ENCODE data around the gene RANBP9. TPM values are rescaled to one million over a fixed set of nuclear protein-coding genes. Genes with fewer than 3 reads are reported as not detected.
A peak's percentile ranks its signal among the peaks of the same experiment; 100 is the strongest.

Gene RANBP9
- total RNA-seq, 2 donors from 2014 or later, result 28.4 TPM

DNA sequence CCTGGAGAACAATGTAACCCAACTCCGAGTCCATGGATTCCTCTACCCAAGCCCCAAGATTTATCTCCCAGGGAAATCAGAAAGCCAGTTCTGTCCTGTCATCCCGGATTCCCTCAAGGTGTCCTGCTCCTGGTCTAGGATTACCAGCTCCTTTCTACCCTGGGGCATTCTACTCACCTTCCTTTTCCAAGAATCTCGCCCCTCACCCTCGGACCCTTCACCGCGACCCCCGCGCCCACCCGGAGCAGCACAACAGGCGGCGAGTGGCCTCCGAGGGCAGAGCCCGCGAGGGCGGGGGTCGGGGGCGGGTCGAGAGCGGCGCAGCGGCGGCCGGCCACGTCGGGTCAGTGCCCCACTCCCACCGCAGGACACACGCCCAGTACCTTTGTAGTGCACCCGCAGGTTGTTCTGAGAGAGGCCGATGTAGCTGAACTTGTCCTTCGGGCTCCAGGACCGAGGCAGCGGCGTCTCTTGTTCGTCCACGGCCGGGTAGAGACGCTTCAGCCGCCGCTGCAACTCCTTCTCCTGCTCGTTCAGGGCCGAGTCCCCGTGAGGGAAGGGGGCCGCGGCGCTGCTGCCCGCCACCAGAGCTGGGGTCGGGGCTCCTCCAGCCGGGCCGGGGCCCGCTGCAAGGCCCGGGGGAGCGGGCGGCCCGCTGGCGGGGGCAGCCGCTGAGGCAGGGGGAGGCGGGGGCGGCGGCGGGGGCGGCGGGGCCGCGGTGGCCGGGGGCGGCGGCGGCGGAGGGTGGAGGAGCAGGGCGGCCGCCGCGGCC lies 897 bp downstream of the RANBP9 start:
- H3K27ac ChIP-seq, result peak overlapping the region; percentile 95 to 96
- TF ChIP-seq, protein P1, sequence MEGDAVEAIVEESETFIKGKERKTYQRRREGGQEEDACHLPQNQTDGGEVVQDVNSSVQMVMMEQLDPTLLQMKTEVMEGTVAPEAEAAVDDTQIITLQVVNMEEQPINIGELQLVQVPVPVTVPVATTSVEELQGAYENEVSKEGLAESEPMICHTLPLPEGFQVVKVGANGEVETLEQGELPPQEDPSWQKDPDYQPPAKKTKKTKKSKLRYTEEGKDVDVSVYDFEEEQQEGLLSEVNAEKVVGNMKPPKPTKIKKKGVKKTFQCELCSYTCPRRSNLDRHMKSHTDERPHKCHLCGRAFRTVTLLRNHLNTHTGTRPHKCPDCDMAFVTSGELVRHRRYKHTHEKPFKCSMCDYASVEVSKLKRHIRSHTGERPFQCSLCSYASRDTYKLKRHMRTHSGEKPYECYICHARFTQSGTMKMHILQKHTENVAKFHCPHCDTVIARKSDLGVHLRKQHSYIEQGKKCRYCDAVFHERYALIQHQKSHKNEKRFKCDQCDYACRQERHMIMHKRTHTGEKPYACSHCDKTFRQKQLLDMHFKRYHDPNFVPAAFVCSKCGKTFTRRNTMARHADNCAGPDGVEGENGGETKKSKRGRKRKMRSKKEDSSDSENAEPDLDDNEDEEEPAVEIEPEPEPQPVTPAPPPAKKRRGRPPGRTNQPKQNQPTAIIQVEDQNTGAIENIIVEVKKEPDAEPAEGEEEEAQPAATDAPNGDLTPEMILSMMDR (IDR thresholded peaks at IDR 0.05), result no peak
- no peak for DNase-seq (ENCODE audit: low spot score)
- H3K9me3 ChIP-seq, result no peaks in the 10 kb centered on the region
- no peaks in the 10 kb centered on the region for H3K27me3 ChIP-seq
- peak overlapping the region; percentile 62 to 80 for H3K4me3 ChIP-seq
- no peaks in the 10 kb centered on the region for H3K36me3 ChIP-seq
- peaks cover 0 to 30% of the 10 kb centered on the region in 2 donors for H3K4me1 ChIP-seq

DNA sequence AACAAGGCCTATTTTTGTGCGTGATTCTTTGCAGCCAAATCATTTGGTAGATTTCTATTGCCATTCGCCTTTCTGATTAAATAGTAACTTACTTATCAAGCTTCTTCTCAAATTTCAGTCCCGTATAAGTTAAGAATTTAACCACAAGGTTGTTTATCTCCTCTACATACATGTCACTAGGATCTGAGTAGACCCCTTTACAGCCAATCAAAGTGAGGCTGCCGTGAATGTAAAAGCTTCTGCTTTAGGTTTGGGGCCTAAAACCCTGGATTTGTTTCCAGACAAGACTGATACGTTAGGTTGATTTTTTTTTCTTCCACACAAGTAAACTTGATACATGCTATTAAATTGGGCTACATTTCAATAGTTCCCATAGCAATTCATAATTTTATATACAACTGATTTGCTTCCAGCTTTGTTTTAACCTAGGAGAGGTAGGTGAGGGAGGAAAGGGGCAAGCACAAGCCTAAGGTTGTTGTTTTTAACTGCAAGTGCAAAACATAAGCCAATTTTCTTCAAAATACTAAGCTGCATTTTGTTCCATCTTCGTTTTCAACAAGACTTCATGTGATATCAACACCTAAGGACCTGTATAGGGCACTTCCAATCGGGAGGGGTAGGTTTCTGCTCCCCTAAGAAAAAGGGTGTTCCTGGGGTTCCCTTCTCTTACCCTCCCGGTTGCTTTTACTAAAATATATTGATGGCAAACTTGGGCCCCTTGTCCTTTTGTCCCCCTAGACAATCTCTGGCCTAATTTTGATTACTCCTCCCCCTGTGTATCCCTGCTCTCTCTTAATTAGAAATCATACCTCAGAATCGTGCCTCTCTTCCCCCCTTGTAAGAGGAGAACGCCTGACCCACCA lies 1.7 kb downstream of the RANBP9 start:
- DNase-seq (ENCODE audit: low spot score), result no peak
- H3K4me3 ChIP-seq, result peak overlapping the region; percentile 62 to 80
- TF ChIP-seq, protein P1 (IDR thresholded peaks at IDR 0.05), result no peak

DNA sequence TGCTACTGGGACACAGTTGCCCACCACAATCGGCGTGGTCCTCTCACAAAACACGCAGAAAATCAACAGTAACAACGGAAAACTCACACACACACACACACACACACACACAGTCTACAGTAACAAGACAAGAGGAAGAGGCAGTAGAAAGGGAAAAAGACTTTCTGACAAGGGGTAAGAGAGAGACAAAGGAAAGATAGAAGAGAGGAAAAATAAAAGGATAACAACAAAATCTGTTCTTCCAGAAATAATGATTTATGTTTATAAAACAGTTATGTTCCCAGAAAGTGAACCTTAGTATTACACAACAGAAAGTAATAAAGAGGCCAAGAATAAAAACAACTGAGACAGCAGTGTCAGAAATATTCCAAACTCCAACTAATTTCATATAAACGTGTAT lies 2.9 kb downstream of the RANBP9 start:
- TF ChIP-seq, protein P1 (IDR thresholded peaks at IDR 0.05), result no peak
- Histone ChIP-seq H3K36me3 (no peaks in the 10 kb centered on the region), H3K27ac (peak overlapping the region; percentile 95 to 96), H3K9me3 (no peaks in the 10 kb centered on the region), H3K4me3 (peak overlapping the region; percentile 62 to 80), H3K27me3 (no peaks in the 10 kb centered on the region), H3K4me1 (peaks cover 0 to 30% of the 10 kb centered on the region in 2 donors)
- DNase-seq (ENCODE audit: low spot score), result no peak

More for the DNA sequence above, 1.7 kb downstream of the RANBP9 start:
- Histone ChIP-seq H3K4me1 (peaks cover 0 to 30% of the 10 kb centered on the region in 2 donors), H3K27me3 (no peaks in the 10 kb centered on the region), H3K9me3 (no peaks in the 10 kb centered on the region), H3K27ac (peak overlapping the region; percentile 95 to 96), H3K36me3 (no peaks in the 10 kb centered on the region)

DNA sequence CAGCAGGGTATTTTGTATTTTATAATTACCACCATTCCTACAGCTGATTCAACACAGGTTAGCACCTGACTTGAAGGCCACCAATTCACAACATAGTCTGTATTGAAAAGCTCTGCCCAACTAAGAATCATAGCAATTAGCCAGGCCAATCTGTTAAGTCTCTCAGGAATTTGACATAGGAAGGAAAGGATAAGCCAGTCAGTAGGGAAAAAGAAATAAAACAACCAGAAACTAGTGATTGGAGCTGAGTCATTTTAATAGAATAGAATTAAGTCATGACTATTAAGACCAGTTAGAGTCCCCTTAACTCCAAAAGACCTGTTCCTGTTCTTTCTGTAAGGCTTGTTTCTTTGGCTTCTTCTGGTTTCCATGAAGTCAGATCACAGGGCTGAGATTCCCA lies 8.1 kb downstream of the RANBP9 start:
- DNase-seq (ENCODE audit: low spot score), result no peak
- Histone ChIP-seq H3K9me3 (no peaks in the 10 kb centered on the region), H3K27ac (no peak overlapping the region), H3K27me3 (no peaks in the 10 kb centered on the region), H3K4me1 (peaks cover 0 to 32% of the 10 kb centered on the region in 2 donors), H3K4me3 (no peak overlapping the region), H3K36me3 (no peaks in the 10 kb centered on the region)
- TF ChIP-seq, protein P1 (IDR thresholded peaks at IDR 0.05), result no peak

DNA sequence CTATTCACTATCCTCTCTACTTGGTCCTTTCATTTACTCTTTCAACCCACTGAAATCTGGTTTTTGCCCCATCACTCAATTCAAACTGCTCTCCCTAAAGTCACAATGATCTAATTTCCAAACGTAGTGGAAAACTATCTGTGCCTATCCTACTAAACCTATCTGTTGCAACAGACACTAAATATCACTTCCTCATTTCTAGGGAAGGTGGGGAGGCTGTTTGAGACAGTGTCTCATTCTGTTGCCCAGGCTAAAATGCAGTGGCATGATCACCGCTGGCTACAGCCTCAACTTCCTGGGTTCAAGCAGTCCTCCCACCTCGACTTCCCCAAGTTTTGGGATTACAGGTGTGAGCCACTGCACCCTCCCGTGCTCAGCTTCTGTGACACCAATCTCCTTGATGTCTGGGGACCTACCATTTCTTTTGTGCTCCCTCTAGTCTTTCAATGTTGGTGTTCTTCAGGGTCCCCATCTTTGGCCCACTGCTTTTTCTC lies 8.8 kb downstream of the RANBP9 start:
- Histone ChIP-seq H3K27me3 (no peaks in the 10 kb centered on the region), H3K9me3 (no peaks in the 10 kb centered on the region), H3K4me1 (peaks cover 0 to 26% of the 10 kb centered on the region in 2 donors), H3K27ac (no peak overlapping the region), H3K36me3 (no peaks in the 10 kb centered on the region), H3K4me3 (no peak overlapping the region)
- TF ChIP-seq, protein P1 (IDR thresholded peaks at IDR 0.05), result no peak
- no peak for DNase-seq (ENCODE audit: low spot score)
